GM21723 (cell line): Measurements from ENCODE around the gene ASXL2.
"Not testable (repeated sequence)": the region's sequence is repeated elsewhere in the genome, so short reads cannot be mapped to it uniquely, and the experiment has no call there.

Source experiments
- ATAC-seq: cut with Tn5 transposase; IDR thresholded peaks from one replicate; pipeline ENCODE4 v1.9.1; 2021; ENCODE audit warnings: mild to moderate bottlenecking, moderate library complexity; ENCODE audit not compliant: unreplicated experiment

The ASXL2 gene

GRCh38 chr2:25742501-25742900 lies 135.8 kb downstream of the ASXL2 start:
- no peak for ATAC-seq

DNA sequence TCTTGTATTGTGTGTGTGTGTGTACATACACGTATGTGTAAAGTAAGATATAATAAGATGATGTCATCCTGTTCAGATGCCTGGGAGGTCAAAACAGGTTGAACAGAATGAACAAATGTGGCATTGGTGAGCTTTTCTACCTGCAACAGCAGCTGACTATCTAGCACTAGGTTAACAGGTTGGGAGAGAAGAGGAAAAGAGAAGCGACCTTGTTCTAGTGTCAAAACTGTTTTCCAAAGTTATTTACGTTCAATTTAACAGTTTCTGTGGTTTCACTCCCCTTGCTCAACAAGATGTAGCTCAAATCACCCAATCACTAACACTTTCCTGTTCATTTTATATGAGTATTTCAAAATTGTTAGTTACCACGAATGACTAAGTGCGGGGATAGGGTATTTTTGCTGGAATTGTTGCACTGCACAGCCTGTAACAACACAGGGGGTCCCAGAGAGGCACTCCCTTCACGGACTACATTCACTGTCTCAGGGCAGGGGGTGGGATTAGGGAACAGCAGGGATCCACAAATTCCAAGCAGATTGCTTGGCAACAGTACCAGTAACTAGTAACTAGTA lies 137.4 kb downstream of the ASXL2 start:
- ATAC-seq, result no peak

- ATAC-seq, result no peak
These were observed 139.6 kb downstream of the ASXL2 start for GRCh38 chr2:25738383-25739343.

DNA sequence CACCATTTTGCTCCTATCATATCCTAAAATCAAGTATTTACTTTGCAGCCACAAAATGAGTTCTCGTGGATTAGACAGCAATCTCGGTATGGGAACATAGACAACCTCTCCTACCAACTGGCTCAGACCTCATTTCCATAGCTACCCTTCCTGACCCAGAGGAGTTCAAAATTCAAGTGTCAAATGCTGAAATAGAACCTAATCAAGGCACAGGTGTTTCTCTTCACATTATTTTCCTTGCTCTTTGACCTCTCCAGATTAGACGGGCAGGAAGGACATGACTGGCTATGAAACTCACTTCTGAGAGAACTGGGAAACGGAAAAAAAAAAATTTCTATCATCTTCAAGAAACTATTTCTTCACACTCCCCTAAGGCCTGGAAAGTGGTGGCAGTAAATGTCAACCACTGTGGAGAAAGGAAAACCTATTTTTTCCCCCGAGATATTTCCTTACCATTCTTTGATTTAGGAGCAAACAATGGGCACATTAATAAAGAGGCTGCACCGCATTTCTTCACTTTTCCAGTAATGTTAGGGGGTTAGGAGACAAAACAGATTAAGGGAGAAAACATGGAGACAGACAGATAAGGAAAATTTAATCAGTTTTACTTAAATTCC lies 141.3 kb downstream of the ASXL2 start:
- ATAC-seq, result no peak

DNA sequence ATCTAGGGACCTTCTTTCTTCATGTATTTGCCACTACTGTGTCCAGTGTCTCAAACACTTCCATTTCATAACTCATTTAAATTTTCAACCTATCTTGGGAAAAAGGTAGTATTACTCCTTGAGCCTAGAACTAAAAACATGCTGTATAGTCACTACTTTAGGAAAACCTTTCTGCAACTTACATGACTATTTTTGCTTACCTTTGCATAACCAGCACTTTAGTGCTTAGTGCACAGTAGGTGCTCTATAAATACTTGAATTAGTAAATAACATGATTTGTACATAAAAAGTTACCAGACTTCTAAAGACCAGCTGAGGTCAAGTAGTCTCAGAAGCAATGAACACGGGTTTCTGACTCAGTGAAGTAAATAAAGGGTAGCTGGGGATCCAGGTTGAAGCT lies 142.5 kb downstream of the ASXL2 start:
- no peak for ATAC-seq

DNA sequence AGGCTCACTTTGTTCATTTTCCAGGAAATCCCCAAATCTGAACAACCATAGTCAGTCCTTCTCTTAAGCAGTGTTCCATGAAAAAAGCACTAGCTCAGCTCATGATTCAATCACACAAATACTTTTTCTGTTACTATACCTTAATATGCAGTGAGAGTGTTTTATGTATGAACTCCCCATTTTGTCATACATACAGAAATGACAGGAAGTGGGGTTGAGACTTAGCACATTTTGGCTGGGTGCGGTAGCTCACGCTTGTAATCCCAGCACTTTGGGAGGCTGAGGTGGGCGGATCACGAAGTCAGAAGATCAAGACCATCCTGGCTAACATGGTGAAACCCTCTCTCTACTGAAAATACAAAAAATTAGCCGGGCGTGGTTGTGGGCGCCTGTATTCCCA lies 149.7 kb downstream of the ASXL2 start:
- ATAC-seq, result no peak

DNA sequence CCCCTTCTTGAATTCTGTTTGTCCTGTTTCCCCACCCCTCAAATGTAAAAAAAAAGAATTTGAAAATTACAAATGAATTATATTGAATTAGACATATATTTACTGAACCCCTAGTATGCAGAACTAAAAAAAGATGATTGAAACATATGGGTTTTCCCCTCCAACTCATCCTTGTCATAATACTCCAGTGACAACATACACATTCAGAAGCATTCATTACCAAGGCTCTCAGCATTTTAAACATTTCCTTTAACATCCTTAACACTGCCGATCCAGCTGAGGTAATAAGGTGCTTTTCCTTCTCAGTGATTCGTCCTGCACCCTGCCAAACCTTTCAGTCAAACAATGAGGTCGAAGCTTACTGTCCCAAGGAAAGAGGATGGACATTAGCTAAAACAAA lies 151.8 kb downstream of the ASXL2 start:
- ATAC-seq, result no peak

- no peak for ATAC-seq
These were observed 152.4 kb downstream of the ASXL2 start for GRCh38 chr2:25725877-25726276.

DNA sequence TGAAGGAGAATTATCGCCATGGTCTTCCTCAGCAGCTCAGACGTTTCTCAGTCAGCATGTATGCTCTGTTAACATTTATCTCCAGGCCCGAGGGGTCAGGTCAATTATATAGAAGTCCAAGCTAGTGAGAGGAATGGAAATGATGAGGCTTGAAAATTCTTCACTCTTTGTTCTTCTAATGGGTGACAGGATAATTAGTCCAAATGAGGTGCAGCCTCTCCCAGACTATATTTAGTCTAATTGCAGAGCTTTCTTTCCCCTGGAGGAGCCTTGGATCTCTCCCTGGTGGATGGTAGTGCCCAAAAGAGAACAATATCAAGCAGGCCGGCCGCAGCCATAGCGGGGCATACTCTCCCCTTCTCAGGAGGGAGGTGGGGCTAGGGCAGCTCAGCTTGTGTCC lies 153.5 kb downstream of the ASXL2 start:
- no peak for ATAC-seq

GRCh38 chr2:25722224-25722623 lies 156.1 kb downstream of the ASXL2 start:
- ATAC-seq, result no peak

GRCh38 chr2:25720575-25720974 lies 157.7 kb downstream of the ASXL2 start:
- no peak for ATAC-seq

- no peak for ATAC-seq
These were observed 163.5 kb downstream of the ASXL2 start for GRCh38 chr2:25714740-25715139.

- no peak for ATAC-seq
These were observed 165.8 kb downstream of the ASXL2 start for GRCh38 chr2:25712455-25712854.

DNA sequence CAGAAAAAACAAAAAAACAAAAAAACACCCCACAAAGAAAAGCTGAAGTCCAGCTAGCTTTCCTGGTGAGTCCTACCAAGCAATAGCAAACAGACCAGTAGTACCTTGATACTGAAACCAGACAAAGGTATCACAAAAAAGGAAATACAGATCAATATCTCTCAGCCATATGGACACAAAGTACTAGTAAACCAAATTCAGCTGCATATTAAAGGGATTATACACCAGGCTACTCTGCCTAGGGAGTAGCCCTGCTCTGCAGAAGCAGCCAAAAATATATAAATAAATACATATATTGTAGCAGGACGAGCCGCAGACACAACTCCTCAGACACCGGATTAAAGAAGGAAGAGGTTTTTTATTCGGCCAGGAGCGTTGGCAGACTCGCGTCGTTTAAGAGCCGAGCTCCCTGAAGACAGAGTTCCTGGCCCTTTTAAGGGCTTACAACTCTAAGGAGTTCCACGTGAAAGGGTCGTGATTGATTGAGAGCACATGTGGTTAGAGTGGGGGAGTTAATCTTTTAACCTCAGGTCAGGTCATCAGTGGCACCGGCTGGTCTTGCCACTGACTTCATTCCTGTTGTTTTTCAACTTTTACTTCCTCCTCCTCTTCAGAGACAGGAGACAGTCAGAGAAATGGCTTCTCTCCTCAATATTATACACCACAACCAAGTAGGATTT lies 166.5 kb downstream of the ASXL2 start:
- ATAC-seq, result no peak

- ATAC-seq, result no peak
These were observed 167.5 kb downstream of the ASXL2 start for GRCh38 chr2:25710750-25711149.

- ATAC-seq, result no peak
These were observed 168.9 kb downstream of the ASXL2 start for GRCh38 chr2:25709349-25709748.

GRCh38 chr2:25707927-25708590 lies 170.2 kb downstream of the ASXL2 start:
- no peak for ATAC-seq

DNA sequence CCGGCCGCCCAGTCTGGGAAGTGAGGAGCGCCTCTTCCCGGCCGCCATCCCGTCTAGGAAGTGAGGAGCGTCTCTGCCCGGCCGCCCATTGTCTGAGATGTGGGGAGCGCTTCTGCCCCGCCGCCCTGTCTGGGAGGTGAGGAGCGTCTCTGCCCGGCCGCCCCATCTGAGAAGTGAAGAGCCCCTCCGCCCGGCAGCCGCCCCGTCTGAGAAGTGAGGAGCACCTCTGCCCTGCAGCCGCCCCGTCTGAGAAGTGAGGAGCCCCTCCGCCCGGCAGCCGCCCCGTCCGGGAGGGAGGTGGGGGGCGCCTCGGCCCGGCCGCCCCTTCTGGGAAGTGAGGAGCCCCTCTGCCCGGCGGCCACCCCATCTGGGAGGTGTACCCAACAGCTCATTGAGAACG lies 172.7 kb downstream of the ASXL2 start:
- not testable (repeated sequence) for ATAC-seq

- ATAC-seq, result no peak
These were observed 176.5 kb downstream of the ASXL2 start for GRCh38 chr2:25701801-25702200.

- ATAC-seq, result no peak
These were observed 178.0 kb downstream of the ASXL2 start for GRCh38 chr2:25700221-25700660.

DNA sequence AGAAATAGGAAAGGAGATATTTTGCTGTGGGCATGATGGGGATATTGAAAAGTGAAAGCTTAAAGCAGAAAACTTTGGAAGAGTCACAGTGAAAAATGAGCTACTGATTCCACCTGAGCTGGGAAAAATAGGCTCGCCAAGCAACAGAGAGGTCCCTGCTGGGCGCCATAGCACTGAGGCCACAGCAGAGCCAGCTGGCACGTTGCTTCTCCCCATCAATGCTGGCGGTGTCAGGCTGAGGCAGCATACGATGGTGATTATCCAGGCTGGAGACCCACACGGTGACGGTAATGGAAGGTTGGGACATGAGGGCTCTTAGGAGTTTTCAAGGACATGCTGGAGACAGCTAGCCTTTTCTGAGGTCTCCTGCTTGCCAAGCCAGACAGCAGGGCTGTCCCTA lies 179.1 kb downstream of the ASXL2 start:
- no peak for ATAC-seq
